ENCODE results near the gene UPF1.
"Not testable (repeated sequence)": the region's sequence is repeated elsewhere in the genome, so short reads cannot be mapped to it uniquely, and the experiment has no call there.

Gene UPF1

DNA sequence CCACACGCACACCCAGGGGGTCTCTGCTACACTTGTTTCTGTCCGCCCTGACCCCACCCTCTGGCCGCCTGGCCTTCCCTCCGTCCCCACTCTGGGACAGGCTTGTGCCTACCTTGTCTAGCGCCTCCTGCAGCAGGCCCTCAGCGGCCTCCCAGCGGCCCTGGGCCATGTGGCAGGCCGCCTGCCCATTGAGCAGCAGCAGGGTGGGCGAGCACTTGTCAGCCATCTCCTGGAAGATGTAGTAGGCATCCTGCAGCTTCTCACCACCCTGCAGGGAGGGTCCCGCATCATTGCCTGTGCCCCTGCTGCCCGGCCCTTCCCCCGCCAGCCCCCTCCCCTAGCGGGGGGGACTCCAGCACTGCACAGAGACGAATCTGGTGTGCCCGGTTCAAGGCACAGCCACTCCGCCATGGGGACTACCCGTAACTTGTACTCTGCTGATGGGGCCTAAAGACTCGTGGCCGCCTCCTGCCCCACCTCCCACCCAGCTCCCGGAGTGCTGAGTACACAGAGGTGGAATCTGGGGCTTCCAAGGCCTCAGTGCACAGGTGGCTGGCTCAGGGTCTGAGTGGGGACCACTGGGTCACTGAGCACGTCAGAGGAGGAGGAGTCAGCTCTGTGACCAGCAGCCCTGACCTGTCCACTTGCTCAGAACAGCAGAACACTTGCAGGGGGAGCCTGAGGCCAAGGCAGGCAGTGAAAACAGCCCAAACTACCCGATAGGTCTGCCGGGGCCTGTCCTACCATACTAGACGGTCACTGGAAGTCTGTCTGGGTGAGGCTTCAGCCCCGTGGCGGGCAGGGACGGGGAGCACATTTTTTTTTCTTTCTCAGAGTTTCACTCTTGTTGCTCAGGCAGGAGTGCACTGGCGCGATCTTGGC lies 71.6 kb downstream of the UPF1 start:
- Mint-ChIP-seq H3K9me3 (no peaks in the 10 kb centered on the region), H3K27me3 (no peaks in the 10 kb centered on the region), H3K27ac (no peak overlapping the region), H3K4me1 (peaks cover 0 to 2% of the 10 kb centered on the region in 2 donors), H3K4me3 (no peak overlapping the region), H3K36me3 (peaks cover 48 to 62% of the 10 kb centered on the region in 2 donors)
- DNase-seq (no peak), ATAC-seq (replicated peaks) (no peak)

DNA sequence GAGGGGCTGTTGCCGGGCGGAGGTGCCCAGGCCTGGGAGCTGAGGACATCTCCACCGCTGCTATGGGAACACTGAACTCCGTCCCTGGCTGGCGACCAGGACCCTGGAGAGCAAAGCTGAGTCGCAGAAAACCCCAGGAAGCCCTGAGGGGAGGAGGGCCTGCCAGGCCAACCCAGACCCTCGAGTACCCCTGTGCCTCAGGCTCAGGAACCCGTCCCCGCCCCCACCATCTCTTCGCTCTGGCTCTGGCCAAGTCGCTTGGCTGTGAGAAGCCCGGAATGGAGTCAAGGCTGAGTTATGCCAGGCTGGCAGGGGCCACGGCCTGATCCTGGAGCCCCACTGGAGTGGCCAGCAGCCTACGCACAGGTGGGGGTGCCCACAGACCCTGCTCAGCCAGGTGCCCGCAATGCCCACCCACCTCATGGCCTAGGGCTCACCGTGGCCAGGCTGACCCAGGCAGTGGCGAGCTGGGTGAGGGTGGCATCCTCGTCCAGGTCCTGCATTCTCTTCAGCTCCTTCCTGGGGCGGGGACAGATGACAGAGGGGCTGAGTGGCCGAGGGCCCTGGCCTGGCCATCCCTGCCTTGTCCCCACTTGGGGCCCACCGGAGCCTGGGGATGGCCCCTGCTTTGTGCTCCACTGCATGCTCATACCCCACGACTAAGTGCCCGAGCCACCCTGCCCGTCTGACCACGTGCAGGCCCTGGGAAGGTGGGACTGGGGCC lies 72.7 kb downstream of the UPF1 start:
- Mint-ChIP-seq H3K9me3 (no peaks in the 10 kb centered on the region), H3K27ac (no peak overlapping the region), H3K4me3 (no peak overlapping the region), H3K4me1 (peaks cover 0 to 2% of the 10 kb centered on the region in 2 donors), H3K27me3 (no peaks in the 10 kb centered on the region), H3K36me3 (peaks cover 44 to 53% of the 10 kb centered on the region in 2 donors)
- no peak for ATAC-seq (replicated peaks)
- DNase-seq, result no peak

DNA sequence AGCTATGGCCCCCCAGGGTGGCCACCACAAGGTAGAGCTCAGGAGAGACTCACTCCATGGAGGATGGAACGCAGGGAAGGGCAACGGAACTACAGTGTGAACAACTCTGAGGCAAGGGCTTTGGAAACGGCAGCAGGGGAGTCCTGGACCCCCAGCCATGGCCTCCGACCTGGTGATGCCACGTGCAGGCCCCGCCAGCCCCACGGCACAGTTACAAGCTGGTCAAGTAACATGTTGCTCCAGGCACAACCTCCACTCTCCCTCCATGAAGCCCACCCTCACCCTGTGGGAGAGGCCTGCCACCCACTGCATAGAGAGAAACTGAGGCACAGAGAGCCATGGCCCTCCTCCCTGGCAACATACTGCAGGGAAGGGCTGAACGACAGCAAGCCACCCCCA lies 73.3 kb downstream of the UPF1 start:
- peaks cover 0 to 4% of the 10 kb centered on the region in 2 donors for H3K4me1 Mint-ChIP-seq
- no peak overlapping the region for H3K4me3 Mint-ChIP-seq
- H3K27me3 Mint-ChIP-seq, result no peaks in the 10 kb centered on the region
- no peak for DNase-seq
- no peaks in the 10 kb centered on the region for H3K9me3 Mint-ChIP-seq
- H3K27ac Mint-ChIP-seq, result no peak overlapping the region
- peaks cover 44 to 51% of the 10 kb centered on the region in 2 donors for H3K36me3 Mint-ChIP-seq
- no peak for ATAC-seq (replicated peaks)

DNA sequence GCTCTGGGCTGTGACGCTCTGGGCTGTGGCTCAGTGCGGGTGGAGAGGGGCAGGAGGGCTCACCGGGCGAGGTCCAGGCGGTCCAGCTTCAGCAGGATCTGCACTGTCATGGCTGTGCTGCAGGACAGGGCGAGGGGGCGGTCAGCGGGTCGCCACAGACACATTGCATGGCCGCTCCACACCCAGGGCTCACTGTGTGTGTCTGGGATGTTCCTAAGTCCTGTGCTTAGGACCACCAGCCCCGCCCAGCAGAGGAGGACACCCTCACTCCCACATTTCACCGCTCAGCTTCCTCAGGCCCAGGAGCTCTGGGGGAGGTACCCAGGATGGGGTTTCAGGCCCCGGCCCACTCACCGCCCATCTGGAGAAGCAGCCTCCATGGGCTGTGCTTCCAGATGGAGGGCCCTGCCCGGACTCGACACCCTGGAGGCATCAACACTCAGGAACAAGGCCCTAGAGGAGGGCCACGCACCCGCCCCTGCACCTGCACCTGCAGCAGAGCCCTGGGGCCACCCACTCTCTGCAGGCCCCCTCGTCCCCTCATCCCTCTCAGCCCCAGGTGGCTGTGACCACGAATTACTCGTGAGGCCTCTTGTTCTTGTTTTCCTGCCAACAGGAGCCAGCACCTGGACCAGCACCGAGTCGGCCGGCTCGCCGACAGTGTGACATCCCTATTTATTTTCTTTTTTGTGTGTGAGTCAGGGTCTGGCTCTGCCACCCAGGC lies 73.9 kb downstream of the UPF1 start:
- H3K9me3 Mint-ChIP-seq, result no peaks in the 10 kb centered on the region
- DNase-seq, result no peak
- H3K4me1 Mint-ChIP-seq, result peaks cover 0 to 4% of the 10 kb centered on the region in 2 donors
- peaks cover 42 to 48% of the 10 kb centered on the region in 2 donors for H3K36me3 Mint-ChIP-seq
- ATAC-seq (replicated peaks), result no peak
- no peaks in the 10 kb centered on the region for H3K27me3 Mint-ChIP-seq
- H3K27ac Mint-ChIP-seq, result peak overlapping the region; percentile 53
- H3K4me3 Mint-ChIP-seq, result peak overlapping the region in 1 of 2 donors; percentile 10

DNA sequence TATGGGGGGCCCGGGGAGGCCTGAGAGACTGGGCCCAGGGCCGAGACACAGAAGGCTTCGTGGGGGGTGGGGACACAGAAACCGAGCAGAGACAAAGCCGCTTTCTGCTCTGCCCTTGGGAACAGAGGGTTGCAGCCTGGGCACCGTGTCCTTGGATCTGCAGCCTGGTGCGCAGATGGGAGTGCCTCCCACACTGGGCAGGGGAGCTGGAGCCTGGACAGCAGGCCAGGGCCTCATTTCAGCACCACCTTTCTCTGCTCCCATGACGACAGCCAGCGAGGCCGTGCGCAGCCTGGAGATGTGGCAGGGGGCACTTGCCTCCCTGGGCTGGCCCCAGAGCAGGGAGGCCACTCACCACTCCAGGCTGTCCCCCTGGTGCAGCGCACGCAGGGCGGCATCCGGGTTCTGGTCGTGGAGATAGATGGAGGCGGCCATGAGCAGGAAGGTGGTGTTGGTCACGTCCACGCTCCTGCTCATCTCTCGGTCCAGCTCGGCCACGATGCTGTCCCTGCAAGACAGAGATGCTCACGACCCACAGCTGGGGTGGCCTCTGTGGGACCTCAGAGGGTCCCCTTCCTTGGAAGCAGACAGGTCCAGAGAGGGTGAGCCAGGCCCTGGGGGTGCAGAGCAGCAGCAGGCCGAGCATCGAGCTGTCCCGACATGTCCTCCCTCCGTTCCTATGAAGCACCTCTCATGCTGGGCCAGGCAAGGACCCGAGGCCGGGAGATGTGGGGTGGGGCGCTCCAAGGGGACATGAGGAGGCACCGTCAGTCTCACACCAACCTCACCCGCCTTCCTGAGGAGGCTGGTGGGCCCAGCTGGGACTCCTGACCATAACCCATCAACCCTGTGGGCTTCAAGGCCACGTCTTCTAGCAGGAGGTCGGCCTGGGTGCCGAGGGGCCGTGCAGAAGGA lies 75.1 kb downstream of the UPF1 start:
- H3K4me3 Mint-ChIP-seq, result no peak overlapping the region
- H3K4me1 Mint-ChIP-seq, result peaks cover 4% of the 10 kb centered on the region in 2 donors
- no peaks in the 10 kb centered on the region for H3K27me3 Mint-ChIP-seq
- no peak for DNase-seq
- no peak for ATAC-seq (replicated peaks)
- H3K27ac Mint-ChIP-seq, result no peak overlapping the region
- no peaks in the 10 kb centered on the region for H3K9me3 Mint-ChIP-seq
- H3K36me3 Mint-ChIP-seq, result peaks cover 34 to 39% of the 10 kb centered on the region in 2 donors

DNA sequence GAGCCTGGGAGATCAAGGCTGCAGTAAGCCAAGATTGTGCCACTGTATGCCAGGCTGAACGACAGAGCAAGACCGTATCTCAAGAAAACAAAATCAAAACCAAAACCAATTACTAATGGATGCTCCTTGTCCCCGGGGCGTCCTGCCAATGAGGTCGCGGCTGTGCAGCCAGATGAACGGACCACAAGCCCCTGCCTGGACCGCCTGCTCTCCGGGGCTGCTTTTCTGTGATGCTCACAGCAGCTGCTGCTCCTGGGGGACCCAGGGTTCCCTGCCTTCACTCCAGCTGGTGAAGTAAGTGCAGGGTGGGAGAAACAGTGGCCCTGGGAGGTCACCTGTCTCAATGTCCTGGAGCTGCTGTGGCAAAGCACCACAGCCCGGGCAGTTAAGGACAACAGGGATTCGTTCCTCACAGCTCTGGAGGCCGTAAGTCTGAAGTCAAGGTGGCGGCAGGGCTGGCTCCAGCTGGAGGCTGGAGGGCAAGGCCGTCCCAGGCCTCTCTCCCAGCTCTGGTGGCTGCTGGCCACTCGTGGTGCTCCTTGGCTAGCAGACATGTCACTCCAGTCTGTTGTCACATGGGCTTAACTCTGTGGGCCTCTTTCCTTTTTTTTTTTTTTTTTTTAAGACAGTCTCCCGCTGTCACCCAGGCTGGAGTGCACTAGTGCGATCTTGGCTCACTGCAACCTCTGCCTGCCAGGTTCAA lies 77.3 kb downstream of the UPF1 start:
- Mint-ChIP-seq H3K4me3 (no peak overlapping the region), H3K9me3 (no peaks in the 10 kb centered on the region), H3K27ac (no peak overlapping the region), H3K27me3 (no peaks in the 10 kb centered on the region), H3K4me1 (peaks cover 9 to 17% of the 10 kb centered on the region in 2 donors), H3K36me3 (peaks cover 34 to 37% of the 10 kb centered on the region in 2 donors)
- no peak for DNase-seq
- ATAC-seq (replicated peaks), result no peak

DNA sequence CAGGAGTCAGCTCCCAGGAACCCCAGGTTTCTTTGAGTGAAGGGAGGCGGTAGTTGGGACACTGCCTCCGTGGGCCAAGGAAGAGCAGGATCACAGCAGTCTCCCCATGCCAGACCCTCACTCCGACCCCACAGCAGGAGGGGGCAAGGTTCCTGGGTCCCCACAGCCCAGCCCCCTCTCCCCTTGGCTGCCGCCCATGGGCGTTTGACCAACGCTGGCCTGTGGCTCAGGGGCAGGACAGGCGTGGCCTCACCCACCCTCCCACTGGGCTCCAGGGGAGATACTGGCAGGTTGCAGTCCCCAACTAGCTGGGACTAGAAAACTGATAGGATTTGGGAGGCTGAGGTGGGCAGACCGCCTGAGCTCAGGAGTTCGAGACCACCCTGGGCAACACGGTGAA lies 78.3 kb downstream of the UPF1 start:
- Mint-ChIP-seq H3K36me3 (peaks cover 31 to 35% of the 10 kb centered on the region in 2 donors), H3K27ac (no peak overlapping the region), H3K27me3 (no peaks in the 10 kb centered on the region), H3K9me3 (no peaks in the 10 kb centered on the region), H3K4me1 (peaks cover 9 to 20% of the 10 kb centered on the region in 2 donors), H3K4me3 (no peak overlapping the region)
- ATAC-seq (replicated peaks) (no peak), DNase-seq (no peak)

DNA sequence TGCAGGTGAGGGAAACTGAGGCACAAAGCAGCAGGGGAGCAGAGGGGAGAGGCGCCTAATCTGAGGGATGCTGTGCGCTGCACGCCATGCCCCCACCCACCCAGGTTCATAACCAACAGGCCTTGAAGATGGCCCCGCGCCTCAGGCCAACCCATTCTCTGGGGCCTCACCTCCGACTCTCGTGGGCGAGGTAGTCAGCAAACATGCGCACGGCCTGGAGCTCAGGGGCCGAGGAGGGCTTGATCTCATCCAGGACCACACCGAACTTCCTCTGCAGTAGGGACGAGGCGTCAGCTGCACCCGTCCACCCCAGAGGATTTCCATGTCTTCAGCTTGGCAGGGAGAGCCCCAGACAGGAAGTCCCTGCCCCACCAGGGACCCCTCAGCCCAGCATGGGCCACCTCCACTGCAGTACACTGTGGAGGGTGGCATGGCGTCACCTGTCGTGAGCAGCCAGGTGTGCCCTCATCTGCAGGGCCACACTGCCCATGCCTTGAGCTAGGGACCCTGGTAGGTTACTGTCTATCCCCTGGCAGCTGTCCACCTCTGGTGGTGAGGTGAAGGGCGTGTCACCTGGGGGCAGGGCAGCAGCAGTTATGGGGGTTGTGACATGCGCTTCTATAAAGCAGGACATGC lies 79.2 kb downstream of the UPF1 start:
- Mint-ChIP-seq H3K4me3 (no peak overlapping the region), H3K27me3 (no peaks in the 10 kb centered on the region), H3K4me1 (peaks cover 10 to 28% of the 10 kb centered on the region in 2 donors), H3K9me3 (no peaks in the 10 kb centered on the region), H3K27ac (no peak overlapping the region), H3K36me3 (peaks cover 29 to 34% of the 10 kb centered on the region in 2 donors)
- DNase-seq (no peak), ATAC-seq (replicated peaks) (no peak)

DNA sequence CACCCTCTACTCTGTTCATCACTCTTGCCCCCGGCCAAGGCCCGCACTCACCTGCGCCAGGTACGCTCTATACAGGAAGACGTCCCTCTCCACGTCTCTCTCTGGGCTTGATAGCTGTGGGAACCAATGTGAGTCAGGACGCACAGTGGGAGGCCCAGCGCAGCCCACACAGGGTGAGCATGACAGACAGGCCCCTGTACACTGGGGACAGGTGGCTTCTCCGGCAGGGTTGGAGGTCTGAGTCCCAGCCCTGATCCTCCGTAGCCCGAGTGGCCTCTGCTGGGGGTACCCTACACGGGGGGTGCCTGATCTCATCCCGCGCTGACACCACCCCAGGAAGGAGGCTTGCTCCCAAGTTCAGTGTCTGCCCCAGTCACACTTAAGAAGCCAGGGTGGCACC lies 81.2 kb downstream of the UPF1 start:
- Mint-ChIP-seq H3K4me3 (no peak overlapping the region), H3K4me1 (peaks cover 15 to 37% of the 10 kb centered on the region in 2 donors), H3K27me3 (no peaks in the 10 kb centered on the region), H3K9me3 (no peaks in the 10 kb centered on the region), H3K27ac (peak overlapping the region; percentile 84), H3K36me3 (peaks cover 30 to 33% of the 10 kb centered on the region in 2 donors)
- ATAC-seq (replicated peaks) (no peak), DNase-seq (no peak)

DNA sequence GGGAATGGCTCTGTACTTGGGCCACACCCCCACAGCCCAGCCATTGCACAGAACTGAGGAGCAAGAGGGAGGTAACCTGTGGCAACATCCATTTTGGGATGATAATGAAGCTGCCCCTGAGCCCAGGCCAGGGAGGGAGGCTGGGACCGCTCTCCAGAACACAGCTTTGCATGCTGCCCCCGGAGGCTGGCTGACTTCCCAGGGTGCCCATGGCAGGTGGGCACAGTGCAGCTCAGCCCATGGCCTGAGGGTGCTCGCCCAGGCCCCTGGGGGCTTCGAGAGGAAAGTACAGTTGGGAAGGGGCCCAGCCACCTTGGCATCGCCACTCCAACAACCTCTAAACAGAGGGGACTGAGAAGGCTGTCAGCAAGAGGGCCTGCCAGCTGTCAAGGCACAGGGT lies 81.7 kb downstream of the UPF1 start:
- peaks cover 30 to 33% of the 10 kb centered on the region in 2 donors for H3K36me3 Mint-ChIP-seq
- H3K4me1 Mint-ChIP-seq, result peaks cover 17 to 41% of the 10 kb centered on the region in 2 donors
- H3K27me3 Mint-ChIP-seq, result no peaks in the 10 kb centered on the region
- H3K9me3 Mint-ChIP-seq, result no peaks in the 10 kb centered on the region
- ATAC-seq (replicated peaks) (no peak), DNase-seq (no peak)
- no peak overlapping the region for H3K4me3 Mint-ChIP-seq
- H3K27ac Mint-ChIP-seq, result no peak overlapping the region

DNA sequence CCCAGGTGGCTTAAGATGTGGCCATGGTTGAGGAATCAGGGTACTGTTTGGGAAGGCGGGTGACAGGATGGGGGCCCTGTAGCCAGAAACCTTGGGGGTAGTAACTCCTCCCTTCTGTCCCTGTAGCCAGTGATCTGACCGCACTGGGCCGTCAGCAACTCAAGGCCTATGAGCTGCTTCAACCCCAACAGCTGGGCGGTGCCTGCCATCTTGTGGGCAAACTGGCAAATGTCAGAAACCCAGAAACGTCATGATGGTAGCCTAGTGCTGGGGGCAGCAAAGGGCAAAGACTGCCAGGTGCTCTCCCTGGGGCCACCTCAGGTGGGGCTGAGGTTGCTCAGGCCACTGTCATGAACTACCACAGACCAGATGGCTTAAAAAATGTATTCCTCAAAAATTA lies 83.9 kb downstream of the UPF1 start:
- H3K27ac Mint-ChIP-seq, result no peak overlapping the region
- no peak for ATAC-seq (replicated peaks)
- peak; percentile 31 for DNase-seq
- peaks cover 24 to 29% of the 10 kb centered on the region in 2 donors for H3K36me3 Mint-ChIP-seq
- no peaks in the 10 kb centered on the region for H3K27me3 Mint-ChIP-seq
- H3K4me3 Mint-ChIP-seq, result no peak overlapping the region
- no peaks in the 10 kb centered on the region for H3K9me3 Mint-ChIP-seq
- peaks cover 19 to 54% of the 10 kb centered on the region in 2 donors for H3K4me1 Mint-ChIP-seq

DNA sequence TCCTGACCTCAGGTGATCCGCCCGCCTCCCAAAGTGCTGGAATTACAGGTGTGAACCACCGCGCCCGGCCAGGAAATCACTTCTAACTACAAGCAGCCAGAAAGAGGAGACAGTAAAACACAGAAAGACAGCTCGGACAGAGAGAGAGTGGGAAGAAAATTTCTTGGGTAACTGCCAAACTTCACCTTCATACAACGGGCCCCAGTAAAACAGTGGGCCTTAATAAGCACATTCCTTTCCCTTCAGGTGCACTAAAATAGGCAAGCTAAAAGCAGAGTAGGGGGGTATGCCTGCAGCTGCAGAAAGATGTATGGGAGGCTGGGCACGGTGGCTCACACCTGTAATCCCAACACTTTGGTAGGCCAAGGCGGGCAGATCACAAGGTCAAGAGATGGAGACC lies 85.8 kb downstream of the UPF1 start:
- Mint-ChIP-seq H3K4me3 (peak overlapping the region; percentile 76 to 88), H3K36me3 (peaks cover 25 to 39% of the 10 kb centered on the region in 2 donors), H3K27ac (peak overlapping the region; percentile 62), H3K4me1 (peaks cover 24 to 59% of the 10 kb centered on the region in 2 donors)
- not testable (repeated sequence) for H3K9me3 Mint-ChIP-seq; H3K27me3 Mint-ChIP-seq; DNase-seq; ATAC-seq (replicated peaks)
